ENCODE results near the gene PPAN. TPM values are rescaled to one million over a fixed set of nuclear protein-coding genes. Genes with fewer than 3 reads are reported as not detected.

The PPAN gene
- total RNA-seq, 1 experiment from 2014 or later: 183 TPM

DNA sequence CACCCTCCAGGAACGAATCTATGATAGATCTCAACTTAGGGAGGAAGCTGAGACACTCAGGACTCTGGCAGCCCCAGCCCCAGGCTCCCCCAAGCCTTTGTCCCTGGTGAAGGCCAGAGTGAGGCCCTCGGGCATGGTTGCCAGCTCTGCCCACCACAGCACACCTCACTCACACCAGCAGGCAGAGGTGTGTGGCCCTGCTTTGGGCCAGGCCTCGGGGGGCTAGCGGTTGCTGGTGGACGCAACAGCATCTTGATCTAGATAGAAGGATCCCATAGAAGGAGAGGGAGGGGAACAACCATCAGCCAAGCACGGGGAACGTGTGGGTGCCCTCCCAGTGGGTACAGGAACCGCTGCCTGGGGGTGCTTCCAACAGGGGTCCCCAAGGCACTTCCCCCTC, 51.9 kb downstream of the PPAN start:
- no TSS peak for BruUV-seq (replicated peaks)
- no peak for ATAC-seq
- peaks cover 83% of the 10 kb centered on the region for H3K36me3 ChIP-seq (ENCODE audit: low read depth, low read length)

DNA sequence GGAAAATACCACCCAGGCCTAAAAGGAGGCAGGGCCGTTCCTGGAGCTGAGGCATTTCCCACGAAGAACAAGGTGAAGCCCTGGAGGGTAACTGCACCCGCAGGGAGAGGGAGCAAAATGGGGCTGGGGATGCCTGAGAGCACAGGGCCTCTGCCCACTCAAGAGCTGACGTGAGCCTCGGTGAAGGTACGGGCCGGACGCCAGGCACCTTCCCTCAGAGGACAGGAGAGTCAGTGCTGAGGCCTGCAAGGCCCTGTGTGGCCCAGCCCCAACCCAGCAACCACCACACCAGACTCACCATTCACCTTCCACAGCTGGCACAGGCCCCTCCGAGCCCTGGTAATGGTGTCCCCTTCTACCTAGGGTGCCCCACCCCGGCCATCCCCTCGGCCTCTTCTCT, 52.3 kb downstream of the PPAN start:
- Histone ChIP-seq H3K9me2 (replicated peaks; ENCODE audit: low read length) (no peaks in the 10 kb centered on the region), H3K27me3 (ENCODE audit: low read length) (no peaks in the 10 kb centered on the region), H4K20me1 (ENCODE audit: low read length) (0 out of 2 replicates have a peak, but pooled peaks cover 6% of the 10 kb centered on the region), H3F3A (ENCODE audit: low read length, unreplicated experiment) (no peaks in the 10 kb centered on the region), H3K4me2 (ENCODE audit: low read length) (no peak overlapping the region), H3K79me2 (ENCODE audit: low read length) (no peaks in the 10 kb centered on the region), H3K4me1 (ENCODE audit: insufficient read depth, low read length) (no peaks in the 10 kb centered on the region), H3K36me3 (ENCODE audit: low read depth, low read length) (peaks cover 85% of the 10 kb centered on the region), H3K9ac (ENCODE audit: low read length) (no peak overlapping the region), H2AFZ (ENCODE audit: low read length) (no peak overlapping the region), H3K9me3 (ENCODE audit: low read length) (no peaks in the 10 kb centered on the region), H3K4me3 (ENCODE audit: low read length) (no peak overlapping the region), H3K27ac (ENCODE audit: low read length) (no peak overlapping the region)
- ChIA-PET CTCF (no interaction called here), POLR2A (ENCODE audit: unreplicated experiment) (no interaction called here)
- intact Hi-C loops (cut with micrococcal nuclease): no loop called here
- no TSS peak for BruUV-seq (replicated peaks)
- DNase-seq (no peak), ATAC-seq (no peak)
- TF ChIP-seq EZH2 (IDR thresholded peaks at IDR 0.05; ENCODE audit: low read length, unreplicated experiment) (no peak), CTCF (conservative IDR thresholded peaks at IDR 0.05; ENCODE audit: low read depth, low read length) (no peak), EZH2phosphoT487 (IDR thresholded peaks at IDR 0.05; ENCODE audit: borderline replicate concordance, low read length) (no peak)

More for the DNA sequence above, 51.9 kb downstream of the PPAN start:
- no peaks in the 10 kb centered on the region for H3K9me2 ChIP-seq (replicated peaks; ENCODE audit: low read length)
- 0 out of 2 replicates have a peak, but pooled peaks cover 6% of the 10 kb centered on the region for H4K20me1 ChIP-seq (ENCODE audit: low read length)
- H3K9ac ChIP-seq (ENCODE audit: low read length): no peak overlapping the region
- H3F3A ChIP-seq (ENCODE audit: low read length, unreplicated experiment): no peaks in the 10 kb centered on the region
- POLR2A ChIA-PET (ENCODE audit: unreplicated experiment): no interaction called here
- no peak overlapping the region for H3K27ac ChIP-seq (ENCODE audit: low read length)
- no peaks in the 10 kb centered on the region for H3K4me1 ChIP-seq (ENCODE audit: insufficient read depth, low read length)
- H3K4me3 ChIP-seq (ENCODE audit: low read length): no peak overlapping the region
- intact Hi-C loops (cut with micrococcal nuclease): no loop called here
- no peaks in the 10 kb centered on the region for H3K79me2 ChIP-seq (ENCODE audit: low read length)
- H2AFZ ChIP-seq (ENCODE audit: low read length): no peak overlapping the region
- no peaks in the 10 kb centered on the region for H3K9me3 ChIP-seq (ENCODE audit: low read length)
- no peaks in the 10 kb centered on the region for H3K27me3 ChIP-seq (ENCODE audit: low read length)
- no peak overlapping the region for H3K4me2 ChIP-seq (ENCODE audit: low read length)
- TF ChIP-seq EZH2 (IDR thresholded peaks at IDR 0.05; ENCODE audit: low read length, unreplicated experiment) (no peak), EZH2phosphoT487 (IDR thresholded peaks at IDR 0.05; ENCODE audit: borderline replicate concordance, low read length) (no peak), CTCF (conservative IDR thresholded peaks at IDR 0.05; ENCODE audit: low read depth, low read length) (no peak)
- CTCF ChIA-PET: no interaction called here
- no peak for DNase-seq

GRCh38 chr19:10159610-10160009, 53.4 kb downstream of the PPAN start:
- H3K4me2 ChIP-seq (ENCODE audit: low read length): no peak overlapping the region
- BruUV-seq (replicated peaks): no TSS peak
- ChIA-PET POLR2A (ENCODE audit: unreplicated experiment) (no interaction called here), CTCF (interaction anchor here (0.6 kb wide), 1 partner anchor 58 kb away, joined by 3 read pairs; no protein-coding TSS in a partner anchor)
- H3K27me3 ChIP-seq (ENCODE audit: low read length): no peaks in the 10 kb centered on the region
- no peaks in the 10 kb centered on the region for H3K4me1 ChIP-seq (ENCODE audit: insufficient read depth, low read length)
- no peak overlapping the region for H2AFZ ChIP-seq (ENCODE audit: low read length)
- ATAC-seq (no peak), DNase-seq (no peak)
- H3K27ac ChIP-seq (ENCODE audit: low read length): no peak overlapping the region
- H4K20me1 ChIP-seq (ENCODE audit: low read length): no peaks in the 10 kb centered on the region
- H3K79me2 ChIP-seq (ENCODE audit: low read length): no peaks in the 10 kb centered on the region
- no peaks in the 10 kb centered on the region for H3F3A ChIP-seq (ENCODE audit: low read length, unreplicated experiment)
- H3K9ac ChIP-seq (ENCODE audit: low read length): no peak overlapping the region
- no peak overlapping the region for H3K4me3 ChIP-seq (ENCODE audit: low read length)
- no peak for TF ChIP-seq EZH2 (IDR thresholded peaks at IDR 0.05; ENCODE audit: low read length, unreplicated experiment)
- no peak for TF ChIP-seq CTCF (conservative IDR thresholded peaks at IDR 0.05; ENCODE audit: low read depth, low read length)
- no peak for TF ChIP-seq EZH2phosphoT487 (IDR thresholded peaks at IDR 0.05; ENCODE audit: borderline replicate concordance, low read length)
- intact Hi-C loops (cut with micrococcal nuclease): no loop called here
- no peaks in the 10 kb centered on the region for H3K9me3 ChIP-seq (ENCODE audit: low read length)
- peaks cover 78% of the 10 kb centered on the region for H3K36me3 ChIP-seq (ENCODE audit: low read depth, low read length)
- no peaks in the 10 kb centered on the region for H3K9me2 ChIP-seq (replicated peaks; ENCODE audit: low read length)

Other genes with a start within 250 kb of the PPAN start
- gene OLFM2, start 169.8 kb upstream of the PPAN start, total RNA-seq (2014; rRNA removed): 1.6 and 1.7 TPM in 2 replicates
- 0.11 and 0.12 TPM in 2 replicates for gene COL5A3, start 95.9 kb upstream of the PPAN start, total RNA-seq (2014; rRNA removed)
- gene RDH8, start 92.9 kb upstream of the PPAN start, total RNA-seq (2014; rRNA removed): not detected in 2 replicates
- 17.2 and 18.4 TPM in 2 replicates for gene SHFL, start 20.0 kb upstream of the PPAN start, total RNA-seq (2014; rRNA removed)
- gene ANGPTL6, start 3.7 kb upstream of the PPAN start, total RNA-seq (2014; rRNA removed): 0.81 and 1.2 TPM in 2 replicates
- gene P2RY11, start 5.3 kb downstream of the PPAN start, total RNA-seq (2014; rRNA removed): 11.1 and 17.3 TPM in 2 replicates
- 575 and 635 TPM in 2 replicates for gene EIF3G, start 13.5 kb downstream of the PPAN start, total RNA-seq (2014; rRNA removed)
- gene DNMT1, start 88.6 kb downstream of the PPAN start, total RNA-seq (2014; rRNA removed): 259 and 358 TPM in 2 replicates
- gene S1PR2, start 125.0 kb downstream of the PPAN start, total RNA-seq (2014; rRNA removed): 4.1 and 5.8 TPM in 2 replicates
- gene MRPL4, start 145.9 kb downstream of the PPAN start, total RNA-seq (2014; rRNA removed): 336 and 427 TPM in 2 replicates
- 9.4 and 15.3 TPM in 2 replicates for gene ICAM1, start 164.8 kb downstream of the PPAN start, total RNA-seq (2014; rRNA removed)
- gene ICAM4, start 180.6 kb downstream of the PPAN start, total RNA-seq (2014; rRNA removed): not detected in 2 replicates
- 1.8 and 2.0 TPM in 2 replicates for gene ICAM5, start 183.6 kb downstream of the PPAN start, total RNA-seq (2014; rRNA removed)
- 1.4 and 1.8 TPM in 2 replicates for gene ZGLP1, start 203.5 kb downstream of the PPAN start, total RNA-seq (2014; rRNA removed)
- gene FDX2, start 209.7 kb downstream of the PPAN start, total RNA-seq (2014; rRNA removed): 79.5 and 98.4 TPM in 2 replicates
- 62.4 and 81.8 TPM in 2 replicates for gene RAVER1, start 227.2 kb downstream of the PPAN start, total RNA-seq (2014; rRNA removed)
- gene ICAM3, start 233.3 kb downstream of the PPAN start, total RNA-seq (2014; rRNA removed): 37.7 and 46.9 TPM in 2 replicates